ENCODE data around the gene ZNF236.
"Not testable (repeated sequence)": the region's sequence is repeated elsewhere in the genome, so short reads cannot be mapped to it uniquely, and the experiment has no call there.

Gene ZNF236

DNA sequence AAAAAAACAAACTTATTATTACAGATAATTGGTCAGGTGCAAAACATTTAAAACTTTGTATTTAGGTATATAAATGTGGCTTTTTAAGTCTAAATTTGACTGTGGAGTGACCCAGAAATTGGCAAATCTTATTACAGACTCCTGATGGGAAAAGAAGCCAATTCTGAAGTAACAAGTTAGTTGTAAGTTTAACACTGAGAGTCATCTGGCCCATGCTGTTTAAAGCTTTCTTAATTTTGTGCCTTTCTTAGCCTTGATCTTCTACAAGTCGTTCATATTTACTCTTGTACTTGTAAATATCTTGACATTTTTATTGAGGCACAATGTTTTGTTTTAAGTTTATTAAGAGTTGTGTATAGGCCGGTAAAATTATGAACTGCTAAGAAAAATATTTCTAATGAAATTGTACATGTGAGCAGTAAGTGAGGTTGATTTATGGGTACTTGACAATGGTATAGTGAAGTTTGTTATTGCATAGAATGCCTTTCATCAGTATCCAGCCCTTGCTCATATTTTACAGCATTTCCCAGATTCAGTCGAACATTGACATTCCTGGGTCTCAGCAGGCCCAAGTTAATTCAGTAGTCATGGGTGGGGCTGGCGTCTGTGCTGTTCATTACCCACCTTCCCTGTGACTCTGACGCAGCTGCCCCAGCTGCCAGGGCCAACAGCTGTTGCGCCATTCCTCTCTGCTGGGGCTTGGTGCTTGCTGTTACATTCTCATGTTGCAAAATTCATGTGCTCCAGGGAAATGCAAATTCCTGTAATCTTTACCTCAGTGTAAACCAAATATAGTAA is 121.4 kb downstream of the ZNF236 start:
- DNase-seq (ENCODE audit: low read depth in 2 of 2, low spot score in 1 of 2), result no peak

DNA sequence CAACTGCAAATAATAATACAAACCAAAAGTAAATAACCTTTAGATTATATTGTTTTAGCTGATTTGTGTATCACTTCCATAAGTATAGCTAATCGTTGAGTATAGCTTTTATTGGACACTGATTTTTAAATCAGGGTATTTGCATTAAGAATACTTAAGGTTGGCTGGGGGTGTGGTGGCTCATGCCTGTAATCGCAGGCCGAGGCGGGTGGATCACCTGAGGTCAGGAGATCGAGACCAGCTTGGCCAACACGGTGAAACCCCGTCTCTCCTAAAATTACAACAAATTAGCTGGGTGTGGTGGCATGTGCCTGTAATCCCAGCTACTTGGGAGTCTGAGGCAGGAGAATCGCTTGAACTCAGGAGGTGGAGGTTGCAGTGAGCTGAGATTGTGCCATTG is 122.0 kb downstream of the ZNF236 start:
- DNase-seq (ENCODE audit: low read depth in 2 of 2, low spot score in 1 of 2), result not testable (repeated sequence)

DNA sequence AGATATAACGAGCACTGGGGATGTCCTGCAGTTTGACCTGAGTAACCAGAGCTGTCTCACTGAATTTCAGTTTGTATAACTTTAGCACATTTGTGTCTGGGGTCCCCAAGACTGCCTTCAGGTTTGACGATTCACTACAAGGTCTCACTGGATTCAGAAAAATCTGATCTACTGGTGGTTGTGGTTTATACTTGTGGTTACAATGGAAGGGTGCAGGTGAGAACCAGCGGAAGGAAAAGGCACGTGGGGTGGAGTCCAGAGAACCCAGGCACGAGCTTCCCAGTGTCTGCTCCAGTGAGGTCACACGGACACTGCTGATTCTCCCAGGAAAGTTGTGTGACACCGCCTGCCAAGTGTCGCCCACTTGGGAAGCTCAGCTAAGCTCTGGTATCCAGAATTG is 126.0 kb downstream of the ZNF236 start:
- DNase-seq (ENCODE audit: low read depth in 2 of 2, low spot score in 1 of 2), result no peak

DNA sequence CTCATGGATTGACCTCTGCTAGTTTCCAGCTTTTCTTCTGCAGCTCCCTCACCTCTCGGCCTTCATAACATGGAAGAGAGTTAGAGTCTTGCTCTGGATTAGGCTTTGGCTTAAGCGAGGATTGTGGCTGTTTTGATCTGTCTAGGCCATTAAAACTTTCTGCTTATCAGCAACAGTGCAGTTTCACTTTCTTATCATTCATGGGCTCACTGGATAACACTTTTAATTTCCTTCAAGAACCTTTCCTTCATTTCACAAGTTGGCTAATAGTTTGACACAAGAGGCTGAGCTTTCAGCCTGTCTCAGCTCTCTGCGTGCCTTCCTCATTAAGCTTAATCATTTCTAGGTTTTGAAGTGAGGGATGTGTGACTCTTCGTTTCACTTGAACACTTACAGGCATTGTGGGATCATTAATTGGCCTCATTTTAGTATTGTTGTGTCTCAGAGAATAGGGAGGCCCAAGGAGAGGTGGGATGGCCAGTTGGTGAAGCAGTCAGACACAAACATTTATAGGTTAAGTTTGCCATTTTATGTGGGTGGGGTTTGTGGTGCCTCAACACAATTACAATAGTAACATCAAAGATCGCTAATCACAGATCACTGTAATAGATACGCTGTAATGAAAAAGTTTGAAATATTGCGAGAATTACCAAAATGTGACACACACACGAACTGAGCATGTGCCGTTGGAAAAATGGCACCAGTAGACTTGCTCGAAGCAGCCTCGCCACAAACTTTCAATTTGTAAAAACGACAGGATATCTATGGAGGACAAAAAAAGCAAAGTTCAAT is 129.3 kb downstream of the ZNF236 start:
- no peak for DNase-seq (ENCODE audit: low read depth in 2 of 2, low spot score in 1 of 2)

DNA sequence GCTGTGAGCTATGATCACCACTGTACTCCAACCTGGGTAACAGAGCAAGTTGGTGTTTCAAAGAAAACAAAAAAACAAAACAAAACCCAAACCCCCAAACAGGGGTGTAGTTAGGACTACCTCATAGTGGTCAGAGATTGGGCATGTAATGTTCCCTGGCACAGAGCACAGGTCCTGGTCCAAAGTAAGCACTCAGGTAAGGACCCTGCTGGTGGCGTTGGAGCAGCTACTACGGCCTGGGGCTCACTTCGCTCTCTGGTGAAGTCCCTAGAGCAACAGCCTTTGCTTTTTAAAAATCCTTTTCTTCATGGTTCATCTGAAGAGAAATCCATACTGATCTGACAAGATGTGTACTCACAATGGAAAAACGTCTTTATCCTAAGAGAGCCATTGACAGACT is 130.4 kb downstream of the ZNF236 start:
- DNase-seq (ENCODE audit: low read depth in 2 of 2, low spot score in 1 of 2), result no peak

DNA sequence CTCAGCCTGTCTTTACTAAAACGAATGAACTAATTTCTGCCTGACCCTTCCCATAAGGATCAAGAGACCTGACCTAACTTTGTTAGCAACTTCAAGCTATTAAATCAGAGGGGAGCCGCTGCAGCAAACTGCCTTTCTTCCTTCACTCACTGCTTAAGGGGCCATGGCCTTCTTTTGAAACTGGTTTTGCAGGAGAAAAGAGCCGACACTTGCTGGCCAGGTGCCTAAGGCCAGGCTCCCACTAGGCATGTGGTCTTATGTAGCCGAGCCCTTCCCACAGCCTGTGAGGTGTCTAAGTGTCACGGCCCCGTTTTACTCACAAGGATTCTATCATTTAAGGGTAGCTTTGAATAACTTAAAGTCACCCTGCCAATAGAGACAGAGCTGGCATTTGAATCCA is 130.8 kb downstream of the ZNF236 start:
- no peak for DNase-seq (ENCODE audit: low read depth in 2 of 2, low spot score in 1 of 2)

DNA sequence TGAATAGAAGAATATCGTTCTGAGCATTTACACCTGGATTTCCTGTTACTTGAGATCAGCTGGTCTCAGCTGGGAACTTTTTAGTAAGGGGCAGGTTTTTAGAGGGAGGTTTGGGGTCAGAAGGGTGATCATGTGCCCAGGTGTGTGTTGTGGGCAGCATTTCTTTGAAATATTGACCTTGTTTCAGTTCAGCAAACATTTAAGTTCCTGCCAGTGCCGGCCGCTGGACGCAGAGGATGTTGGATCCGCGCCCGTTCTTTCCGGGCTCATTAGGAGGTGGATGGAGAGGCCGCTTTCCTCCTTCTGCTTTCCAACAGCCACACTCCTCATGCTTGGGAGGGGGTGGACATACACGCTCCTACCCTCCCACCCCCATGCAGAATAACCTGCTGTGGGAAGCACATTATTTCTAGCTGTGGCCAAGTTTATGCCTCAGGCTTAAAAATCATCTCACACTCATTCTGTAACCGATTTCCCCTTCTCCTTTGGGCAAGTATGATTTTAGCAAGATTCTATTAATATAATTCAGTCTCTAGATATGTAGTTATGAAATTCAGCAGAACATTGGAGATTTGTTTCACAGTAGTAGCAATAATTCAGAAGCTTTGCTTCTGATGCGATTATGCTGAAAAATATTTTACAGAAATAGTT is 131.4 kb downstream of the ZNF236 start:
- DNase-seq (ENCODE audit: low read depth in 2 of 2, low spot score in 1 of 2), result no peak

DNA sequence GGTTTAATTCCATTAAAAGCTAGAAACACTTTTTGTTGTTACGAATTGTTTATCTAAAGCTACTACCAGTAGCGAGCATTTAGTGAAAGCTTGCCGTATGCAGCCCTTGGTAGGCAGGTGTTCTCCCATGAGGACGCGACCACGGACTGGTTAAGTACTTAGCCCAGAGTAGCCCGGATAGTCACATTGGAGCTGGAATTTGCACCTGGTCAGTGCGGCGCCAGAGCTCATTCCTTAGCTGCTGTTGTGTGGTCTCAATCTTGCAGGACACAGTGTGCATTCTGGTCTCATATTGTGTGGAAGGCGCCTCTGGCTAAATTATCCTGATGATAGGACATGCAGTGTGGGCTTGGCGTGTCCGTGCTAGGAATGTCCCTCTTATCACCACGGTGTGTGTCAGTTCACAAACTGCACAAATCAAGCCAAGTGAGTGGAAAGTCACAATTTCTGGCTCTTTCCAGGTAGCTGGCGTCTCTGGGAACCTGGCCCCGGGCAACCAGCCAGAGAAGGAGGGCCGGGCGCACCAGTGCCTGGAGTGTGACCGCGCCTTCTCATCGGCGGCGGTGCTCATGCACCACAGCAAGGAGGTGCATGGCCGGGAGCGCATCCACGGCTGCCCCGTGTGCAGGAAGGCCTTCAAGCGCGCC is 133.3 kb downstream of the ZNF236 start:
- no peak for DNase-seq (ENCODE audit: low read depth in 2 of 2, low spot score in 1 of 2)

DNA sequence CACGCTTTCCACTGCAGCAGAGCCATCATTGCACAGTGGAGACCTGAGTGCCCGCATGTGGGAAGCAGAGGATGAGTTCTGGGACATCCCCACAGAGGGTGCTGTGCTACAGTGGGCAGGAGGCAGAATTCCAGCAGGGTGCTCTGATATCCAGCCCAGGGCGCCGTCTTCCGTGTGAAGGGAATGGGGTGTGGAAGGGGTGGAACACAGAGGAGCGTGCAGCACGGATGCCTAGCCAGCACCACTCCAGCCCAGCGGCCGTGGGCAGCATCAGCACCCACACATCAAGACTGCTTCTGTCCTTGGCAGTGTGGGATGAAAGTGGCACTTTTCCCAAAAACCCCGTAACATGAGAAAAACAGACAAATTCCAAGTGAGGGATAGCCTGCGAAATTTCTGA is 134.3 kb downstream of the ZNF236 start:
- no peak for DNase-seq (ENCODE audit: low read depth in 2 of 2, low spot score in 1 of 2)

DNA sequence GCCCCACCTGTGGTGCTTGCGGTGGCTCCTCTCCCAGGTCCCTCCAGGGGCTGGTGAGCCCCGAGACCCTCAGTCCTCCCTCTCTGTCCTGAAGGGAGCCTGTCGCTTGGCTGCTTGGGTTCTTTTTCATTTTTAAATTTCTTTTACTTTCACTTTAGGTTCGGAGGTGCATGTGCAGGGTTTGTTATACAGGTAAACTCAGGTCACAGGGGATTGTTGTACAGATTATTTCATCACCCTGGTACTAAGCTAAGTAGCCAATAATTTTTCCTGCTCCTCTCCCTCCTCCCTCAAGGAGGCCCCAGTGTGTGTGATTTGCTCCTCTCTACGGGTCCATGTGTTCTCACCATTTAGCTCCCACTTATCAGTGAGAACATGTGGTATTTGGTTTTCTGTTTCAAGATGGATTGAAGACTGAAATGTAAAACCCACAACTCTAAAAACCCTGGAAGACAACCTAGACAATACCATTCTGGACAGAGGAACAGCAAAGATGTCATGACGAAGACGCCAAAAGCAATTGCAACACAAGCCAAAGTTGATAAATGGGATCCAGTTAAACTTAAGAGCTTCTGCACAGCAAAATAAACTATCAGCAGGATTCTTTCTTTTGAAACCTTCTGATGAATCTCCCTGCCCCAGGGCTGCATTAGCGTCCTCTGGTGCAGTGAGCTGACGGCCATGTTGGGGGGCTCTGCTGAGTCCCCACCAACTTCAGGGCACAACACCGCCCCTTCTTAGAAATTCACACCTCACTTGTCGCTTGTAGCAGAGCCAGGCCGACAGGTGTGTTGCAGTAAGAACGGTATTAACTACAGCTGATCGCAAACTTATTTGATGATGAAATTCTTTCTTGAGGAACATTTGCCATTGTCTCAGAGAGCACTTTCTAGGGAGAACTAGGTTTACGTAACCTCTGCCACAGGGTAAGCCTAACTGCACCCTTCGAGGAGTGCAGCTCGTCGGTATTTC is 135.3 kb downstream of the ZNF236 start:
- no peak for DNase-seq (ENCODE audit: low read depth in 2 of 2, low spot score in 1 of 2)

DNA sequence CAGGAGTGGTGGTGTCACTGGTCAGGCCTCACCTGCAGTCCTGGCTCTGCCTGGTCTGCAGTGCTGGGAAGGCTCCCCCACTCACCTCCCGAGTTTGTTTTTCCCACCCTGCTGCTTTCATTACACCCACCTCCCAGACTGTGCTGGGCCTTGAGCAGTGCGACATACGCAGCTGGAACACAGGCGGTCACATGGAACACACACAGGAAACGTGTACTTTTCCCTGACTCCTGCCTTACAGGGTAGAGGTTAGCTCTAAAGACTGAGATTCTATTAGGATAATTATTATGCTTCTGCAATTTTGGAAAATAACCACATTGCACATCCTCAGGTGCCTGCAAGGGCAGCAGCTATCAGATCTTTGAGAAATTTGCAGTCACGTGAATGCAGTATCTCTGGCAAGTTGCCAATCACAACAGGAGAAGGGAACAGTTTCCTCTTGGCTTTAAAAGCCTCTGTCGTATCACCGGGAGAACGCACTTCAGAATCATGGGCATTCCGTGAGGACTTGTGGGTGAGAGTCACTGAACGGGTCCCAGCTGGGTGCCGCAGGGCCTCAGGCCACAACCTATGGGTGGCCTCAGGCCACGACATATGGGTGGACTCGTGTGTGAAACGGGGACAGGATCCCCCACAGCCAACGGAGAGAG is 136.5 kb downstream of the ZNF236 start:
- DNase-seq (ENCODE audit: low read depth in 2 of 2, low spot score in 1 of 2), result no peak

DNA sequence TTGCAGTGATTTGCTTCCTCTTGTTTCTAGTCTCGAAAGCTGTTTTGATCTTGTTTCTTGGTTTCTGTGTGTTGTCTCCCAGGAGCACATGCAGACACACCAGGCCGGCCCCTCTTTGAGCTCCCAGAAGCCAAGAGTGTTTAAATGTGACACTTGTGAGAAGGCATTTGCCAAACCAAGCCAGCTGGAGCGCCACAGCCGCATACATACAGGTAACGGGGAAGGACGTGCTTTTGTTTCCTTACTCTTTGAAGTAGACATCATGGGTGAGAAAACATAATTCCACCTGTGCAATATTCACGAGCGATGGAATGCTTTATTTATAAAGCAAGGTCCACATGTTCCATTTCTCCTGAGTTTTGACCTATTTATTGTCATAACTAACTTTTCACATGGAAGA is 137.2 kb downstream of the ZNF236 start:
- no peak for DNase-seq (ENCODE audit: low read depth in 2 of 2, low spot score in 1 of 2)

DNA sequence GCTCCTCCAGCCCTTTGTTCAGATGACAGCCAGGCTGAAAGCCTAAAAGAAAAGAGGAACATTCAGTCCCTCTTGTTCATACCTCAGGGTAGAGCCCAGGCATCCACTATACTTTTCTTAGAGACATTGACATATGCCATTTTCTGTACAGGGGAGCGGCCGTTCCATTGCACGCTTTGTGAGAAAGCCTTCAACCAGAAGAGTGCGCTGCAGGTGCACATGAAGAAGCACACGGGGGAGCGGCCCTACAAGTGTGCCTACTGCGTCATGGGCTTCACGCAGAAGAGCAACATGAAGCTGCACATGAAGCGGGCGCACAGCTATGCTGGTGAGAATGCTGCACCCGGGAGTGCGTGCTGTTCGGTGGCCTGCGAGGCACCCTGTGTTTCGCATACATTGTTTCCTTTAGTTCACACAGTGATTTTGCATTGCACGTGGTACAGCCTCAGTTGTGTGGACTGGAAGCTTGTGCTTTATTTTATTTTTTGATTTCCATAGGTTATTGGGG is 138.2 kb downstream of the ZNF236 start:
- DNase-seq (ENCODE audit: low read depth in 2 of 2, low spot score in 1 of 2), result no peak

DNA sequence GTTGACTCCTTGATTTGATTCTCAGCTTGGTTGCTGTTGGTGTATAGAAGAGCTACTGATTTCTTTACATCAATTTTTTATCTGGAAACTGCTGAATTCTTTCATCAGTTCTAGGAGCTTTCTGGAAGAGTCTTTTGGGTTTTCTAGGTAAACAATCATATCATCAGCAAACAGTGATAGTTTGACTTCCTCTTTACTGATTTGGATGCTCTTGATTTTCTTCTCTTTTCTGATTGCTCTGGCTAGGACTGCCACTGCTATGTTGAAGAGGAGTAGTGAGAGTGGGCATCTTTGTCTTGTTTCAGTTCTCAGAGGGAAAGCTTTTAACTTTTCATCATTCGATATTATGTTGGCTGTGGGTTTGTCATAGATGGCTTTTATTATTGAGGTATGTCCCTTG is 140.5 kb downstream of the ZNF236 start:
- no peak for DNase-seq (ENCODE audit: low read depth in 2 of 2, low spot score in 1 of 2)

DNA sequence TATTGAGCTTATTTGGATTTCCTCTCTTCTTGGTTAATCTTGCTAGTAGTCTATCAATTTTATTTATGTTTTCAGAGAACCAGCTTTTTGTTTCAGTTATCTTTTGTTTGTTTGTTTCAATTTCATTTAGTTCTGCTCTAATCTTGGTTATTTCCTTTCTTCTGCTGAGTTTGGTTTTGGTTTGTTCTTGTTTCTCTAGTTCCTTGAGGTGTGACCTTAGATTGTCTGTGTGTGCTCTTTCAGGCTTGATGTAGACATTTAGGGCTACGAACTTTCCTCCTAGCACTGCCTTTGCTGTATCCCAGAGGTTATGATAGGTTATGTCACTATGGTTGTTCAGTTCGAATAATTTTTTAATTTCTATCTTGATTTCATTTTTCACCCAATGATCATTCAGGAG is 141.6 kb downstream of the ZNF236 start:
- DNase-seq (ENCODE audit: low read depth in 2 of 2, low spot score in 1 of 2), result no peak

DNA sequence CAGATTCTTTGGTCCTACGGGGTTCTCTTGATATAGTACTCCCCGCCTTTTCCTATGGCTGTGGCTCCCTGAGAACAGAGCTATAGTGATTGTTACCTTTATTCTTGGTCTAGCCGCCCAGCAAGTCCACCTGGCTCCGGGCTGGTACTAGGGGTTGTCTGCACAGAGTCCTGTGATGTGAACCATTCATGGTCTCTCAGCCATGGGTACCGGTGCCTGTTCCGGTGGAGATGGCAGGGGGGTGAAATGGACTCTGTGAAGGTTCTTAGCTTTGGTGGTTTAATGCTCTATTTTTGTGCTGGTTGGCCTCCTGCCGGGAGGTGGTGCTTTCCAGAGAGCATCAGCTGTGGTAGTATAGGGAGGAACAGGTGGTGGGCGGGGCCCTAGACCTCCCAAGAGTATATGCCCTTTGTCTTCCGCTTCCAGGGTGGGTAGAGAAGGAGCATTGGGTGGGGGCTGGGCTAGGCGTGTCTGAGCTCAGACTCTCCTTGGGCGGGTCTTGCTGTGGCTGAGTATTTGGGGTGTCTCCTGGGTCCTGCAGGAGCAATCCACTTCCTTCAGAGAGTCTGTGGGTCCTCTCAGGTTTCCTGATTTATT is 143.3 kb downstream of the ZNF236 start:
- DNase-seq (ENCODE audit: low read depth in 2 of 2, low spot score in 1 of 2), result not testable (repeated sequence)

DNA sequence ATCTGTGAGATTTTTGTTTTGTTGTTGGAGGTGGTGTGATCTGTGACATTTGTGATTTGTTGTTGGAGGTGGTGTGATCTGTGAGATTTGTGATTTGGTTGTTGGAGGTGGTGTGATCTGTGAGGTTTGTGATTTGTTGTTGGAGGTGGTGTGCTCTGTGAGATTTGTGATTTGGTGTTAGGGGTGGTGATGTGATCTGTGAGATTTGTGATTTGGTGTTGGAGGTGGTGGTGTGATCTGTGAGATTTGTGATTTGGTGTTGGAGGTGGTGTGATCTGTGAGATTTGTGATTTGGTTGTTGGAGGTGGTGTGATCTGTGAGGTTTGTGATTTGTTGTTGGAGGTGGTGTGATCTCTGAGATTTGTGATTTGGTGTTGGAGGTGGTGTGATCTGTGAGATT is 144.9 kb downstream of the ZNF236 start:
- DNase-seq (ENCODE audit: low read depth in 2 of 2, low spot score in 1 of 2), result not testable (repeated sequence)

DNA sequence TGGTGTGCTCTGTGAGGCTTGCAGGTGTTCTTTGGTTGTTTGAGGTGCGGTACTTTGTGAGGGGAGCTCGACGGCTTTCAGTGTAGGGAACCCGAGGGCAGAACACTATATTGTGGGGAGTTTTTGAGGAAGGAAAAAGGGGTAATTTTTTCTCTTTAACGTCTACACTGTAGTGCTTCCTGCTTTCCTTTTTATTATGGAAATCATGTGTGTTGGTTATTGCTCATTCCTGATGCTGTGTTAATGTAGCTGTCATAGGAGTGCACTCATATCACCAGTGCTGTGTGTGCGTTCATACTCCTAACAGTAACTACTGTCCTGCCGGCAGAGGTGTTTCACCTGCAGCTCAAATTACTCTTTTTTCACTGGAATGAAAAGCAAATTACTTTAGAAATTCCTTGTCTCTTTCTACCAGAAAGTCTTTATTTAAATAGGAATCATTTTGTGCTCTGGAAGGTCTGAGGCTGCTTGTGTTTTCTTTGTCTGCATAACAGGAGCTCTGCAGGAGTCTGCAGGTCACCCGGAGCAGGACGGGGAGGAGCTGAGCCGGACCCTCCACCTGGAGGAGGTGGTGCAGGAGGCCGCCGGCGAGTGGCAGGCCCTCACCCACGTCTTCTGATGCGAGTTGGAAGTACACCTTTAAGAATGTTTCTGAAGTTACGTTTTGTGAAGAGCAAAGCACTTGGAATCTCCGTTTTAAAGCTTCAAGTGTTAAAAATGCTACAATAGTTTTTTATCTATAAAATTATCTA is 145.5 kb downstream of the ZNF236 start:
- no peak for DNase-seq (ENCODE audit: low read depth in 2 of 2, low spot score in 1 of 2)

Data from stimulated activated CD8-positive, alpha-beta memory T cell treated with anti-CD3 and anti-CD28 coated beads, Interleukin-4, amount 100 ng/mL, for 1 hour (primary cell).